ENCODE results near the gene MGAM2. TPM values are rescaled to one million over a fixed set of nuclear protein-coding genes. Genes with fewer than 3 reads are reported as not detected.

The MGAM2 gene
- total and polyA plus RNA-seq, 2 donors (not counting 1 experiment from before 2014, with no cell fraction given) = not detected

- no peaks in the 10 kb centered on the region for H3K9me3 ChIP-seq (ENCODE audit: control extremely low read depth in 1 of 3, control insufficient read depth in 2 of 3, insufficient read depth in 1 of 3, low read length in 2 of 3)
- no peaks in the 10 kb centered on the region for H3K79me2 ChIP-seq (ENCODE audit: control insufficient read depth, insufficient read depth, low read length)
- TF ChIP-seq CTCF (IDR thresholded peaks at IDR 0.05) (no peak), EZH2 (IDR thresholded peaks at IDR 0.05; ENCODE audit: borderline replicate concordance, insufficient read depth, low read depth, low read length, poor library complexity, severe bottlenecking) (no peak)
- Mint-ChIP-seq H3K9me3 (ENCODE audit: insufficient read depth) (no peaks in the 10 kb centered on the region), H3K4me1 (no peaks in the 10 kb centered on the region), H3K4me3 (no peak overlapping the region), H3K27ac (no peak overlapping the region), H3K27me3 (no peaks in the 10 kb centered on the region)
- POLR2A ChIA-PET = no interaction called here
- no peak overlapping the region for H3K9ac ChIP-seq (ENCODE audit: low read length)
- no peak for ATAC-seq (ENCODE audit: low read depth)
- H3K27ac ChIP-seq (ENCODE audit: low read length in 2 of 2) = no peak overlapping the region
- H3K4me3 ChIP-seq (ENCODE audit: control extremely low read depth in 1 of 5, extremely low read depth in 1 of 5, insufficient read depth in 1 of 5, low read depth in 2 of 5, low read length in 4 of 5) = no peak overlapping the region
- H3K27me3 ChIP-seq (replicated peaks in 1 of 4; ENCODE audit: control extremely low read depth in 1 of 4, control insufficient read depth in 3 of 4, insufficient read depth in 4 of 4, low read length in 3 of 4) = no peaks in the 10 kb centered on the region
- H3K36me3 ChIP-seq (replicated peaks in 1 of 2; ENCODE audit: control extremely low read depth in 1 of 2, control insufficient read depth in 1 of 2, extremely low read depth in 1 of 2, insufficient read depth in 2 of 2, low read length in 1 of 2) = no peaks in the 10 kb centered on the region
- H3K4me1 ChIP-seq (ENCODE audit: control insufficient read depth in 2 of 2, insufficient read depth in 2 of 2, low read length in 2 of 2) = no peaks in the 10 kb centered on the region
- CTCF ChIA-PET = no interaction called here
- H4K20me1 ChIP-seq (ENCODE audit: control insufficient read depth, insufficient read depth, low read length, poor library complexity, severe bottlenecking) = no peaks in the 10 kb centered on the region
- intact Hi-C loops (cut with micrococcal nuclease) = no loop called here
- H2AFZ ChIP-seq (ENCODE audit: insufficient read depth, low read depth, low read length, poor library complexity, severe bottlenecking) = no peak overlapping the region
- 100% methylated on average over 8 of the region's 8 CpGs for WGBS (ENCODE audit: insufficient coverage)
- DNase-seq = no peak
- H3K4me2 ChIP-seq (replicated peaks; ENCODE audit: low read depth, low read length, poor library complexity, severe bottlenecking) = no peak overlapping the region
These were observed 22.2 kb downstream of the MGAM2 start for GRCh38 chr7:142133731-142134148.

- H3K4me2 ChIP-seq (replicated peaks; ENCODE audit: low read depth, low read length, poor library complexity, severe bottlenecking) = no peak overlapping the region
- no peaks in the 10 kb centered on the region for H3K9me3 ChIP-seq (ENCODE audit: control extremely low read depth in 1 of 3, control insufficient read depth in 2 of 3, insufficient read depth in 1 of 3, low read length in 2 of 3)
- CTCF ChIA-PET = no interaction called here
- TF ChIP-seq EZH2 (IDR thresholded peaks at IDR 0.05; ENCODE audit: borderline replicate concordance, insufficient read depth, low read depth, low read length, poor library complexity, severe bottlenecking) = no peak
- no peak for TF ChIP-seq CTCF (IDR thresholded peaks at IDR 0.05)
- no peak for DNase-seq
- no peak for ATAC-seq (ENCODE audit: low read depth)
- no peaks in the 10 kb centered on the region for H3K27me3 Mint-ChIP-seq
- 100% methylated on average over 2 of the region's 3 CpGs for WGBS (ENCODE audit: insufficient coverage)
- no peaks in the 10 kb centered on the region for H3K4me1 Mint-ChIP-seq
- H3K9me3 Mint-ChIP-seq (ENCODE audit: insufficient read depth) = no peaks in the 10 kb centered on the region
- H3K36me3 ChIP-seq (replicated peaks in 1 of 2; ENCODE audit: control extremely low read depth in 1 of 2, control insufficient read depth in 1 of 2, extremely low read depth in 1 of 2, insufficient read depth in 2 of 2, low read length in 1 of 2) = no peaks in the 10 kb centered on the region
- no peak overlapping the region for H3K27ac Mint-ChIP-seq
- intact Hi-C loops (cut with micrococcal nuclease) = no loop called here
- no peak overlapping the region for H3K27ac ChIP-seq (ENCODE audit: low read length in 2 of 2)
- no peak overlapping the region for H2AFZ ChIP-seq (ENCODE audit: insufficient read depth, low read depth, low read length, poor library complexity, severe bottlenecking)
- H3K4me1 ChIP-seq (ENCODE audit: control insufficient read depth in 2 of 2, insufficient read depth in 2 of 2, low read length in 2 of 2) = no peaks in the 10 kb centered on the region
- H4K20me1 ChIP-seq (ENCODE audit: control insufficient read depth, insufficient read depth, low read length, poor library complexity, severe bottlenecking) = no peaks in the 10 kb centered on the region
- H3K4me3 Mint-ChIP-seq = no peak overlapping the region
- H3K4me3 ChIP-seq (ENCODE audit: control extremely low read depth in 1 of 5, extremely low read depth in 1 of 5, insufficient read depth in 1 of 5, low read depth in 2 of 5, low read length in 4 of 5) = no peak overlapping the region
- no peaks in the 10 kb centered on the region for H3K79me2 ChIP-seq (ENCODE audit: control insufficient read depth, insufficient read depth, low read length)
- H3K27me3 ChIP-seq (replicated peaks in 1 of 4; ENCODE audit: control extremely low read depth in 1 of 4, control insufficient read depth in 3 of 4, insufficient read depth in 4 of 4, low read length in 3 of 4) = no peaks in the 10 kb centered on the region
- H3K9ac ChIP-seq (ENCODE audit: low read length) = no peak overlapping the region
- POLR2A ChIA-PET = no interaction called here
These were observed 23.4 kb downstream of the MGAM2 start for GRCh38 chr7:142134909-142135308.
